ENCODE results near the gene TCEA3. TPM values are rescaled to one million over a fixed set of nuclear protein-coding genes. Genes with fewer than 3 reads are reported as not detected.

TCEA3 gene
- total and polyA plus RNA-seq, 10 of the 15 experiments (the other 5 are each of a cell fraction or from before 2014, with no cell fraction given), result 0.06 to 0.23 (median 0.08) TPM; not detected in 7

- TF ChIP-seq CEBPZ (IDR thresholded peaks at IDR 0.05; ENCODE audit: low read depth, low read length) (no peak), NR2C1 (IDR thresholded peaks at IDR 0.05) (no peak), MEF2B (IDR thresholded peaks at IDR 0.05; ENCODE audit: partially characterized antibody, poor library complexity, severe bottlenecking) (no peak)
These were observed 20.2 kb upstream of the TCEA3 start (continued) for GRCh38 chr1:23444596-23445390.

GRCh38 chr1:23444104-23444533, 19.6 kb upstream of the TCEA3 start:
- Histone ChIP-seq H3K27me3 (replicated peaks in 1 of 2; ENCODE audit: control insufficient read depth in 2 of 2, insufficient read depth in 2 of 2, low read length in 1 of 2) (peaks cover 0 to 3% of the 10 kb centered on the region in 2 experiments; a peak in 1 of 4 replicates), H3K9me3 (replicated peaks; ENCODE audit: control insufficient read depth, insufficient read depth, low read length) (no peaks in the 10 kb centered on the region), H3K27ac (ENCODE audit: control insufficient read depth, insufficient read depth) (no peak overlapping the region), H3K79me2 (ENCODE audit: control insufficient read depth, insufficient read depth, low read length) (no peaks in the 10 kb centered on the region), H3K36me3 (ENCODE audit: control insufficient read depth in 2 of 2, insufficient read depth in 2 of 2, low read length in 1 of 2) (no peaks in the 10 kb centered on the region), H4K20me1 (ENCODE audit: control insufficient read depth, insufficient read depth) (no peaks in the 10 kb centered on the region), H3K4me1 (ENCODE audit: control insufficient read depth, insufficient read depth, low read length) (no peaks in the 10 kb centered on the region), H3K4me3 (no peak overlapping the region), H2AFZ (ENCODE audit: control insufficient read depth, low read depth, low read length) (no peak overlapping the region), H3K9ac (ENCODE audit: control insufficient read depth, insufficient read depth, low read length) (no peak overlapping the region), H3K4me2 (ENCODE audit: control insufficient read depth, insufficient read depth) (no peak overlapping the region)
- FAIRE-seq (no peak), DNase-seq (ENCODE audit: low read depth, low spot score) (no peak), ATAC-seq (no peak)
- in situ Hi-C loops (cut with MboI), result no loop called here
- ChIA-PET CTCF (no interaction called here), SMC1A (ENCODE audit: uncharacterized antibody, unreplicated experiment) (no interaction called here), POLR2A (interaction anchor here (1.2 kb wide), 1 partner anchor 22 kb away, joined by 3 read pairs; no protein-coding TSS in a partner anchor), RAD21 (ENCODE audit: unreplicated experiment) (no interaction called here)
- 55% methylated on average over 4 of the region's 4 CpGs for WGBS (ENCODE audit: insufficient coverage, insufficient replicate concordance, low lambda C conversion rate, missing lambda C conversion rate)
- TF ChIP-seq TCF7 (IDR thresholded peaks at IDR 0.05; ENCODE audit: borderline replicate concordance), result no peak
- intact Hi-C loops (cut with micrococcal nuclease; ENCODE audit: unreplicated experiment), result no loop called here
- BruUV-seq (replicated peaks), result no TSS peak
